GM21717 (cell line): ENCODE data around the gene CRYGC.
"Not testable (repeated sequence)": the region's sequence is repeated elsewhere in the genome, so short reads cannot be mapped to it uniquely, and the experiment has no call there.

Experiments used
- ATAC-seq: cut with Tn5 transposase; IDR thresholded peaks from one replicate; pipeline ENCODE4 v1.9.1; 2021; ENCODE audit warnings: mild to moderate bottlenecking, moderate library complexity; ENCODE audit not compliant: unreplicated experiment

Gene CRYGC

DNA sequence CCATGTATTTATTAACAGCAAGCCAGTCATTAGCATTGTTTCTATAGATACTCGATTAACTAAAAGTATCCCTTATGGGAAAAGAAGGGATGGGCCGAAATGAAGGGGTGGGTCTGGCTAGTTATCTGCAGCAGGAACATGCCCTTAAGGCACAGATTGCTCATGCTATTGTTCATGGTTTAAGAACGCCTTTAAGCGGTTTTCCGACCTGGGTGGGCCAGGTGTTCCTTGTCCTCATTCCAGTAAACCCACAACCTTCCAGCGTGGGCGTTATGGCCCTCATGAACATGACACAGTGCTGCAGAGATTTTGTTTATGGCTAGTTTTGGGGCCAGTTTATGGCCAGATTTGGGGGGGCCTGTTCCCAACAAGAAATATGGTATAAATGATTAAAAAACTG, 8.7 kb upstream of the CRYGC start:
- not testable (repeated sequence) for ATAC-seq

DNA sequence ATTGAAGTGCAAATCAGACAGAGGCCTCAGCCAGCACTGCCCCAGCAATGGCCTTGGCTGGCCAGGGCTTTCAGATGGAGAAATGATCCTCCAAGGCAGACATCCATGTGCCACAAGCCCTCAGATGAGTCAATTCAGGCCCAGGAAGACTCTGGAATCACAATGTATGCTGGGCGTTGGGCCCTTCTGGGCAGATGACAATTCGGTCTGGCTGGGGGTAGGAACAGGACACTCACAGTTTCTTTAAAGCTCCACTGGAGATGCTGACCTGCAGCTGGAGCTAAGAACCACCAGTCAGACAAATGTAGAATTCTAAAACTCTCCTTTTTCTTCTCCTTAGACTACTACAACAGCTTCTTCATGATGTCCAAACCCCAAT, 7.1 kb upstream of the CRYGC start:
- no peak for ATAC-seq

GRCh38 chr2:208135794-208136715, 6.4 kb upstream of the CRYGC start:
- ATAC-seq = no peak

DNA sequence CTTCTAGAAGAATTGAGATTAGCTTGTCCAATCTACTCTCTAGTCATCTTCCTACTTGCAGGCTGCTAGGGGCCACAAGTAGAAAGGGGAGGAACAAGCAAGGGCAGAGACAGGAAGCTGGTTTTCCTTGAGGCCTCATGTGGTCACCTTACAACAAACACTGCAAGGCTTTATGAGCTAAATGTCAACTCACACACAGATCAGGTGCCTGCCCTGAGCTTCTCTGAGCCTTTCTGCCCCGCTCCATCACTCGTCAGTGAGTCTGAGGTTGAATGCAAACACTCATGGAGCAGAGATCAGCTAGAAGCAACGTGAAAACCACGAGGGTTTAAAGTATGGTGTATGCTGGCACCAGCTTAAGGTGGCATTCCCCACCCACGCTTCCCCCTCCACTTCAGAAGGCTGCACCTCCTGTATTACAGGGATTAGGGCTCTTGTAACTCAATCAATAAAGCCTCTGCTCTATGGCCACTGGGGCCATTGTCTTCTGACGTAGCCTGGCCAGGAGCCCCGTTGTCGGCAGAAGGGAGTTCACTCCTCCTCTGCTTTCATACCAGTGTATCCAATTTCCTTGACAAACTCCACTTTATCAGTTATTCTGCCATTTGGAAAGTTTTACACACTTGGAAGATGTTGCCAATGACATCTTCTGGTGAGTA, 5.4 kb upstream of the CRYGC start:
- no peak for ATAC-seq

- ATAC-seq = no peak
Observed at GRCh38 chr2:208130712-208131110, 1.1 kb upstream of the CRYGC start.

DNA sequence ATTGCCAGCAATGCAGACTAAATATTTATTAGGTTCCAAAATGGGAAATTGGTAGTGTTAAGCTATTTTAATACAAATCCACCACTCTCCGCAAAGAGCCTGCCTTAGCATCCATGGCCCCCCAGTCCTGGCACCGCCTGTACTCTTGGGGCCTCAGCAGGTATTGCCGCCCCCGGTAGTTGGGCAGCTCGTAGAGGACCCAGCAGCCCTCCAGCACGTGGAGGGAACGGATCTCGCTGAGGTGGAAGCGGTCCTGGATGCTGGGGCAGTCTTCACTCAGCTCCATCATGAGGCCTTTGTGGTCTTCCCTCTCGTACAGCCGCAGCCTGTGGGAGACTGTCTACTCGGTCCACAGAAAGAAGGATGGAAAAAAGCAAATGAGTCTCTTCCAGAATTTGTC, 1.5 kb downstream of the CRYGC start:
- no peak for ATAC-seq

GRCh38 chr2:208127090-208127489, 2.5 kb downstream of the CRYGC start:
- no peak for ATAC-seq

- no peak for ATAC-seq
Observed at GRCh38 chr2:208125251-208125650, 4.4 kb downstream of the CRYGC start.

- ATAC-seq = not testable (repeated sequence)
Observed at GRCh38 chr2:208124013-208124715, 5.5 kb downstream of the CRYGC start, which contains the start of gene CRYGD. TSS of gene CRYGD (minus strand) at chr2:208124524. CDS start at chr2:208124473, 51 bp downstream.

GRCh38 chr2:208122248-208122647, 7.4 kb downstream of the CRYGC start:
- no peak for ATAC-seq

DNA sequence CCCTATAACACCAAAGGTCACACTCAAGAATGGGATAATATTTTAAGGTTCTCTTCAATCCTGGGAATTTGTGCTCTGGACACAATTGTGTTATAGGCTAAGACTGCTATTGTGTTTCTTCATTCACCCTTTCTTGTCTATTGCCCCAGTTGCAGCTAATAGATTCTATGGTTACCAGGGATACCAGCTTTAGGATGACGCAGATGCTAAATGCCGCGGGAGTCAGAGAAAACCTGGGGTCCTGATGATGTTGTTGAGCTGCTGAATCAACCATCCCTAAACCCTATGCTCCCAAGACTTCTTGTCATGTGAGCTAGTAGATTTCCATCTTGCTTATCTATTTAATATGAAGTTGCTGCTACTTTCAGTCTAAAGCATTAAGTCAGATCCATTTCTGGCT, 10.7 kb downstream of the CRYGC start:
- no peak for ATAC-seq

DNA sequence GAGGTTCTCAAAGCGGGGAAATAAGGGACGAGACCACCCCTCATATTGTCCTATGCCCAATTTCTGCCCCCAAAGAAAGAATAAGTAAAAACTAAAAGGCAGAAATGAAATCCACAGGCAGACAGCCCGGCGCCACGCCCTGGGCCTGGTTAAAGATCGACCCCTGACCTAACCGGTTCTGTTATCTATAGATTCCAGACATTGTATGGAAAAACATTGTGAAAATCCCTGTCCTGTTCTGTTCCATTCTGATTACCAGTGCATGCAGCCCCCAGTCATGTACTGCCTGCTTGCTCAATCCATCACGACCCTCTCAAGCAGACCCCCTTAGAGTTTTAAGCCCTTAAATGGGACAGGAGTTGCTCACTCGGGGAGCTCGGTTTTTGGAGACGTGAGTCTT, 12.2 kb downstream of the CRYGC start:
- ATAC-seq = not testable (repeated sequence)

DNA sequence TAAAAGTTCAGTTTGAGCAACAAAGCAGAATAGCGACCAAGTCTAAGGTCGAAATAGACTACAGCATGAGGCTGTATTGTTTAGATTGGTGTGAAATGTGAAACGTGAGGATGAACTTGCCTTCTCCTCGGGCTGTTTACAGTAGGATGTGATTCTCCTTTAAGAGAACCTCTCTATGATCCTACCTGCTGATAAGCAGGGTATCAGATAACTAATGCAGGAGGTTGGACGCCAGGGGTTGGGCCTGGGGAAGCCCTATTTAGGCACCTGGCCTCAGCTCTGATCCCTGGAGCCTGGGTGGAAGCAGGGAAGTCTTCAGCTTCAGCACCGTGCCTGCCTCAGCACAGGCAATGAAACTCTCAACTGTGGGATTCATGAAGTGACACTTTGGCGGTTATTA, 16.7 kb downstream of the CRYGC start:
- no peak for ATAC-seq

DNA sequence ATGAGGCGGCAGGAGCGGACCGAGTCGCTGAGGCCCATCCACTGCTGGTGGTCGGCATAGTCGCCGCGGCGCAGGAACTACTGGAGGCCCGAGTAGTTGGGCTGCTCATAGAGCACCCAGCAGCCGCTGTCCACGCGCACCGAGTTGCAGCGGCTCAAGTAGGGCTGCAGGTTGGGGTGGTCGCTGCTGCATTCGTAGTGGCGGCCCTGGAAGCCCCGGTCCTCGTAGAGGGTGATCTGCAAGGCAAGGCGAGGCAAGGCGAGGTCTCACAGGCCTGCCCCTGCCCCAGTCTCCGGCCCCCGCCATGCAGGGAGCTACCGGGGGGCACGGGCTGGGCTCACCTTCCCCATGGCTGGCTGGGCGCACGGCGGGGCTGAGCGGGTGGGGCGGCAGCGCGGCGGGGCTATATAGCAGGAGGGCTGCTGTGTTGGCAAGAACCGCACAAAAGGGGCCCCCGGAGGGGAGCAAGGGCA, 17.3 kb downstream of the CRYGC start:
- not testable (repeated sequence) for ATAC-seq

- no peak for ATAC-seq
Observed at GRCh38 chr2:208103616-208104015, 26.0 kb downstream of the CRYGC start.

DNA sequence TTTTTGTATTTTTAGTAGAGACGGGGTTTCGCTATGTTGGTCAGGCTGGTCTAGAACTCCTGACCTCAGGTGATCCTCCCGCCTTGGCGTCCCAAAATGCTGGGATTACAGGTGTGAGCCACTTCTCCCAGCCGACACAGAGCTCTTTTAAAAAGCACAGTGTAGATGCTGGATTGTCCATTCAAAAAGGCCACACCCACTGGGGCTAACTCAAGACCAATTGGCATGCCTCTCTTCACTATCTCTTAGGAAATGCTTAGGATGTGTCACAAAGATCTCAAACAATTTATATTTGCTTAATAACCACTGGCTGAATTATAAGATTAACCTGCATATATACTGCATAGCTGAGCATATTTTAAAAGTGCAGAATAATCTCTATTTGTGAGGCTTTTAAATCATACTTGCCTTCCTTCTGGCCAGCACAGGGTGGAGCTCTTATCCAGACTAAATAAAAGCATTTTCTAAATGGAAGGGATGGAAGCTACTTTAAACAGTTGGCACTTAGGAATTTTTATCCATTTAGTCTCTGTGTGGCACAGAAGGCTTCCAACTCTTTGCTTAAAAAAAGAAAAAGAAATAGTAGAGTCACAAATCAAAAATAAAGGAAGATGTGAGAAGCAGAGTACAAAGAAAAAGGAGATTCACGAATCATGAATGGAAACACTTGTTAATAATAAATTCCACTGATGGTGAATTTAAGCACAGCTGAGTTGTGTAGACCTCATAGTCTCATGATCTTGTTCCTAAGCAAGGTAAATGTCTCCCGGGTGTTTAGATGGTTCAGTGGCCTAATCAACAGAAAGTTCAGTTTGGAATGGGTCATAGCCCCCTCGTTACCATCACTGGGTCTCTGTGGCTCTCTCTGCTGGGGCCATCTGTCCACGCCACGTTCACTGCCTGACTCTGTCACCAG, 27.7 kb downstream of the CRYGC start:
- ATAC-seq = no peak

GRCh38 chr2:208099682-208100470, 29.8 kb downstream of the CRYGC start:
- no peak for ATAC-seq

DNA sequence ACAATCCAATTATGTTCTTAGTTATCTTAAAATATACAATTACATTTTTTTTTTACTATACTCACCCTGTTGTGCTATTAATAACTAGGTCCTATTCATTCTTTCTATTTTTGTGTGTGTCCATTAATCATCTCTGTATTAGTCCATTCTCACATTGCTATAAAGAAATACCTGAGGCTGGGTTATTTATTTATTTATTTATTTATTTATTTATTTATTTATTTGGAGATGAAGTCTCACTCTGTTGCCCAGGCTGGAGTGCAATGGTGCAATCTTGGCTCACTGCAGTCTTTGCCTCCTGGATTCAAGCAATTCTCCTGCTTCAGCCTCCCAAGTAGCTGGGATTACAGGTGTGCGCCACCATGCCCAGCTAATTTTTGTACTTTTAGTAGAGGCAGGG, 30.9 kb downstream of the CRYGC start:
- ATAC-seq = not testable (repeated sequence)

- ATAC-seq = no peak
Observed at GRCh38 chr2:208098267-208098666, 31.4 kb downstream of the CRYGC start.

DNA sequence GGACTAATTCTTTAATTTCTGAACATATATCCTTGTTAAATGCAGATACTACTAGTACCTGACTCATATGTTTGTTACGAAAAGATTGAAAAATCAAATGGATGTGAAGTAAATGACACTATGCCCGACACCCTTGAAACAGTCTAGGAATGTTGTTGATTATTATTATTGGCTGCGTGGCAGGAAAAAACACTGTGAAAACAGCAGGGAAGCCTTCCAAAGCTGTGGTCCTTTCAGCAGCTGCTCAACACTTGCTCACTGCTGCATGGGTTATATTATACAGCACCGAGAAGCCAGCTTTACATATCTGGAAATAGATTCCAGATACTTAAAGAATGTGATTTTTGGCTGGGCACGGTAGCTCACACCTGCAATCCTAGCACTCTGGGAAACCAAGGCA, 31.8 kb downstream of the CRYGC start:
- no peak for ATAC-seq
